B cell (primary cell): ENCODE data around the gene GGA3. TPM values are rescaled to one million over a fixed set of nuclear protein-coding genes. Genes with fewer than 3 reads are reported as not detected.

Experiments used
- ATAC-seq: fragments of 200-7000 bp; cut with Tn5 transposase; one replicate; pipeline ENCODE4 v1.10.0; 2021; ENCODE audit warnings: low read depth, mild to moderate bottlenecking, moderate number of reproducible peaks, moderate library complexity
- CTCF ChIA-PET: fragments of 350-600 bp; sonication (Branson Sonifier 250); formaldehyde crosslinking; loops from one replicate; lab custom pipeline; 2021; ENCODE audit warnings: antibody characterized with exemption, inconsistent platforms; lab: Charles Lee
- POLR2A ChIA-PET: fragments of 350-600 bp; sonication (Branson Sonifier 250); formaldehyde crosslinking; loops from one replicate; lab custom pipeline; 2021; ENCODE audit warnings: antibody characterized with exemption; lab: Charles Lee
- DNase-seq: peaks from one replicate; pipeline ENCODE4 v3.0.0; 2013
- H2AFZ ChIP-seq: 2 replicates; pipeline ENCODE4 v1.6.1; 2012; ENCODE audit warnings: mild to moderate bottlenecking, low read depth, low read length; ENCODE audit not compliant: insufficient read depth, poor library complexity, severe bottlenecking
- H3K27ac ChIP-seq, 2 donors: 1 replicate in 1 of 2; 2 replicates in 1 of 2; pipeline ENCODE4 v1.5.1; 2012 to 2013; ENCODE audit warnings: low read length in 2 of 2, mild to moderate bottlenecking in 2 of 2, moderate library complexity in 1 of 2
- H3K27me3 ChIP-seq, 4 experiments: fragments of 200-600 bp in 1 of 4; sonication (generic) in 1 of 4; replicated peaks in 1 of 4; 1 replicate in 2 of 4; 2 replicates in 2 of 4; pipeline versions ENCODE4 v1.6.1 to v1.7.0; 2013 to 2016; ENCODE audit warnings: low read length in 3 of 4, mild to moderate bottlenecking in 2 of 4, mixed read lengths in 1 of 4, moderate library complexity in 1 of 4; ENCODE audit not compliant: insufficient read depth in 4 of 4, control insufficient read depth in 3 of 4; ENCODE audit errors: control extremely low read depth in 1 of 4
- H3K36me3 ChIP-seq, 2 experiments: replicated peaks in 1 of 2; 1 replicate in 1 of 2; 2 replicates in 1 of 2; pipeline versions ENCODE4 v1.6.1 to v1.7.1; 2013; ENCODE audit warnings: low read length in 1 of 2; ENCODE audit not compliant: insufficient read depth in 2 of 2, control insufficient read depth in 1 of 2; ENCODE audit errors: control extremely low read depth in 1 of 2, extremely low read depth in 1 of 2
- H3K4me1 ChIP-seq, 2 donors: fragments of 200-600 bp in 1 of 2; sonication (generic) in 1 of 2; 1 replicate in 1 of 2; 2 replicates in 1 of 2; pipeline versions ENCODE4 v1.5.1 to v1.6.1; 2013 to 2017; ENCODE audit warnings: low read length in 2 of 2; ENCODE audit not compliant: control insufficient read depth in 2 of 2, insufficient read depth in 2 of 2
- H3K4me2 ChIP-seq: replicated peaks from 2 replicates; pipeline ENCODE3; 2012; ENCODE audit warnings: mild to moderate bottlenecking, low read depth, low read length; ENCODE audit not compliant: poor library complexity, severe bottlenecking
- H3K4me3 ChIP-seq, 5 experiments: fragments of 200-600 bp in 1 of 5; sonication (generic) in 1 of 5; 1 replicate in 3 of 5; 2 replicates in 2 of 5; pipeline versions ENCODE4 v1.5.1 to v1.7.0; 2011 to 2016; ENCODE audit warnings: low read length in 4 of 5, mild to moderate bottlenecking in 4 of 5, low read depth in 2 of 5, control low read depth in 1 of 5, moderate library complexity in 1 of 5; ENCODE audit not compliant: insufficient read depth in 1 of 5; ENCODE audit errors: control extremely low read depth in 1 of 5, extremely low read depth in 1 of 5
- H3K79me2 ChIP-seq: fragments of 200-600 bp; sonication (generic); one replicate; pipeline ENCODE4 v1.6.0; 2016; ENCODE audit warnings: low read length; ENCODE audit not compliant: control insufficient read depth, insufficient read depth
- H3K9ac ChIP-seq: fragments of 200-600 bp; sonication (generic); 2 replicates; pipeline ENCODE4 v1.6.1; 2017; ENCODE audit warnings: mild to moderate bottlenecking, low read length, moderate library complexity
- H3K9me3 ChIP-seq, 3 donors: one replicate each; pipeline versions ENCODE4 v1.6.1 to v1.7.1; 2013; ENCODE audit warnings: low read length in 2 of 3; ENCODE audit not compliant: control insufficient read depth in 2 of 3, insufficient read depth in 1 of 3; ENCODE audit errors: control extremely low read depth in 1 of 3
- H4K20me1 ChIP-seq: 2 replicates; pipeline ENCODE4 v1.6.0; 2012; ENCODE audit warnings: mild to moderate bottlenecking, low read length; ENCODE audit not compliant: insufficient read depth, control insufficient read depth, poor library complexity, severe bottlenecking
- H3K27ac Mint-ChIP-seq: one replicate; pipeline ENCODE4 v1.8.0; 2021; ENCODE audit warnings: mixed read lengths
- H3K27me3 Mint-ChIP-seq: one replicate; pipeline ENCODE4 v1.8.0; 2021; ENCODE audit warnings: mixed read lengths
- H3K4me1 Mint-ChIP-seq: one replicate; pipeline ENCODE4 v1.8.0; 2021; ENCODE audit warnings: mixed read lengths
- H3K4me3 Mint-ChIP-seq: one replicate; pipeline ENCODE4 v1.8.0; 2021; ENCODE audit warnings: mixed read lengths
- H3K9me3 Mint-ChIP-seq: one replicate; pipeline ENCODE4 v1.8.0; 2022; ENCODE audit warnings: mixed read lengths; ENCODE audit not compliant: insufficient read depth
- CTCF ChIP-seq: fragments of 200-600 bp; IDR thresholded peaks from one replicate; pipeline ENCODE4 v1.8.0; 2022; ENCODE audit warnings: antibody characterized with exemption, mild to moderate bottlenecking
- EZH2 ChIP-seq: IDR thresholded peaks from 2 replicates; pipeline ENCODE4 v1.6.1; 2012; ENCODE audit warnings: borderline replicate concordance, low read depth, mild to moderate bottlenecking, moderate library complexity, low read length; ENCODE audit not compliant: insufficient read depth, poor library complexity, severe bottlenecking
- WGBS: methylation state at CpG from one replicate; pipeline ENCODE4 v1.1.5; 2013; ENCODE audit warnings: missing lambda C conversion rate; ENCODE audit not compliant: insufficient coverage; 5-methylcytosine and 5-hydroxymethylcytosine counted together
- intact Hi-C: fragments of 100-400 bp; cut with micrococcal nuclease; formaldehyde crosslinking; loops from one replicate; pipeline ENCODE4 v1.10.0; 2022
- polyA plus RNA-seq: library from polyadenylated mRNA; depleted of rRNA; stranded (reverse); fragments of >200 nt; gene quantifications from 2 replicates; pipeline ENCODE4 v1.2.3, GENCODE V29; 2012
- total RNA-seq, 2 donors: library from RNA; stranded (reverse); fragments of 120-200 nt in 1 of 2; gene quantifications; 1 replicate in 1 of 2; 2 replicates in 1 of 2; pipeline versions ENCODE4 v1.2.3 to v1.2.4, GENCODE V29; 2013 to 2022

Gene GGA3
- total and polyA plus RNA-seq, 2 donors (not counting 1 experiment from before 2014, with no cell fraction given) = 109 to 135 TPM

GRCh38 chr17:75308732-75309629, 47.6 kb upstream of the GGA3 start:
- no peaks in the 10 kb centered on the region for H4K20me1 ChIP-seq
- Mint-ChIP-seq H3K9me3 (no peaks in the 10 kb centered on the region), H3K27ac (peak overlapping the region; percentile 77), H3K27me3 (no peaks in the 10 kb centered on the region), H3K4me3 (no peak overlapping the region), H3K4me1 (peaks cover 28% of the 10 kb centered on the region)
- no peak for TF ChIP-seq EZH2
- no peak for TF ChIP-seq CTCF
- H3K4me1 ChIP-seq = peaks cover 22 to 40% of the 10 kb centered on the region in 2 donors
- ChIA-PET CTCF (interaction anchor here (0.6 to 2.1 kb wide), 7 partner anchors 8 to 104 kb away, joined by 3 to 9 read pairs (median 3); no protein-coding TSS in a partner anchor), POLR2A (no interaction called here)
- no peaks in the 10 kb centered on the region for H3K9me3 ChIP-seq
- DNase-seq = no peak
- H3K4me3 ChIP-seq = no peak overlapping the region
- no peak overlapping the region for H3K4me2 ChIP-seq
- H3K79me2 ChIP-seq = peaks cover 64% of the 10 kb centered on the region
- WGBS = 81% methylated on average over 16 of the region's 20 CpGs
- intact Hi-C loops = no loop called here
- H3K36me3 ChIP-seq = peaks cover 0 to 2% of the 10 kb centered on the region in 2 experiments
- peak overlapping the region; percentile 12 to 43 for H3K27ac ChIP-seq
- H2AFZ ChIP-seq = no peak overlapping the region
- no peaks in the 10 kb centered on the region for H3K27me3 ChIP-seq
- ATAC-seq = no peak
- no peak overlapping the region for H3K9ac ChIP-seq
